ENCODE results near the gene NBEAL1. TPM values are rescaled to one million over a fixed set of nuclear protein-coding genes. Genes with fewer than 3 reads are reported as not detected.
"Not testable (repeated sequence)": the region's sequence is repeated elsewhere in the genome, so short reads cannot be mapped to it uniquely, and the experiment has no call there.

The NBEAL1 gene
- total and polyA plus RNA-seq, 8 donors: 4.2 to 158 (median 70.3) TPM

DNA sequence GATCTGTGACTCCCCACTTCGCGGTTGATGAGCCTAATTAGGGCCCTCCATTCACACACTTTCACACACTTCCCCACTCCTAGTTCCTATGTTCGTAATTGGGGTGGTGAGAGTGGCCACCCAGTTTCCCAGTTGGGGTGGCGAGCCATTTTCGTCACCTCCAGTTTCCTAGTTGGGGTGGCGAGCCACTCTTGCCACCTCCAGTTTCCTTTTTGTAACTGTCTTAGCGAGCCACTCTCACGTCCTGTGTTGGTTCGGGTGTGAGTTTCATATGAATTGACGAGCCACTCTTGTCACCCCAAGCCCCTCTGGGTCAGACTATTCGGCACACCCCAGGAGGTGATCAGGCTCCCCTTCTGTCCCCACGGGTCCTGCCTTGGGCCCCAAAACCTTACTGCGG lies 238.1 kb downstream of the NBEAL1 start:
- WGBS, 5 donors: 88 to 97% (median 94%) methylated on average over 13 of the region's 13 CpGs
- H3K36me3 ChIP-seq: peaks cover 20 to 97% (median 92%) of the 10 kb centered on the region in 4 donors
- no peak overlapping the region for H3K4me3 ChIP-seq

DNA sequence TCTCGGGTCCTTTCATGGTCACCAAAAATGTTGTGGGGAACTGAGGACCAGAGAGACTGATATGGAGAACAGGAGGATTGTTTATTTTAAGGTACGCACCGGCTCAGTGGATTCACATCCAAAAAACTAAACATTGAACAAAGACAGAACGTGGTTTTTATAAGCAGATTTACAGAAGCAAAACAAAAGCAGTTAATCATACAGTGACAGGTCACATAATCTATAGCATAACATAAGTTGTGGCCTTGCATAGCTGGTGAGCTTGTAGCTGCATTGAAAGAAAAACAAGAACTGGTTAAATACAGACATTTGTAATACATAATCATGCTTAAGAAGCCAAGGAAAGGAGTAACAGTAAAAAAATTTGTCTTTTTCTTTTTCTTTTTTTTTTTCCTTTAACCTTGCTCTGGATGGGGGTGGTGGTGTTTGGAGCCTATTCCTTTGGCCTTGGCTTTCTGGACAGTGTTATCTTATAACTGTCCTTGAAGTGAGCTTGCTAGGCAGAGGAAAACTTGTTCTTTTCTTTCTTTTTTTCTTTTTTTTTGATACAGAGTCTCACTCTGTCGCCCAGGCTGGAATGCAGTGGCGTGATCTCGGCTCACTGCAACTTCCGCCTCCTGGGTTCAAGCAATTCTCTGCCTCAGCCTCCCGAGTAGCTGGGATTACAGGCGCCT lies 238.9 kb downstream of the NBEAL1 start:
- H3K27ac ChIP-seq; H3K27me3 ChIP-seq; H3K9me3 ChIP-seq; H3K4me3 ChIP-seq; H3K4me1 ChIP-seq; intact Hi-C loops (cut with DNase I; ENCODE audit: low total_unique reads); DNase-seq: not testable (repeated sequence)
- H3K36me3 ChIP-seq: peaks cover 23 to 97% (median 91%) of the 10 kb centered on the region in 4 donors
- 82 to 90% (median 83%) methylated on average over 10 of the region's 10 CpGs for WGBS, 5 donors

More for the DNA sequence above, 238.1 kb downstream of the NBEAL1 start:
- intact Hi-C loops (cut with DNase I; ENCODE audit: low total_unique reads): no loop called here
- Histone ChIP-seq H3K27ac (no peak overlapping the region), H3K4me1 (no peaks in the 10 kb centered on the region), H3K9me3 (no peaks in the 10 kb centered on the region), H3K27me3 (no peaks in the 10 kb centered on the region)
- DNase-seq: no peak
- TF ChIP-seq EP300 (IDR thresholded peaks at IDR 0.05): no peak
- TF ChIP-seq POLR2A (IDR thresholded peaks at IDR 0.05): no peak
- TF ChIP-seq, protein P1, sequence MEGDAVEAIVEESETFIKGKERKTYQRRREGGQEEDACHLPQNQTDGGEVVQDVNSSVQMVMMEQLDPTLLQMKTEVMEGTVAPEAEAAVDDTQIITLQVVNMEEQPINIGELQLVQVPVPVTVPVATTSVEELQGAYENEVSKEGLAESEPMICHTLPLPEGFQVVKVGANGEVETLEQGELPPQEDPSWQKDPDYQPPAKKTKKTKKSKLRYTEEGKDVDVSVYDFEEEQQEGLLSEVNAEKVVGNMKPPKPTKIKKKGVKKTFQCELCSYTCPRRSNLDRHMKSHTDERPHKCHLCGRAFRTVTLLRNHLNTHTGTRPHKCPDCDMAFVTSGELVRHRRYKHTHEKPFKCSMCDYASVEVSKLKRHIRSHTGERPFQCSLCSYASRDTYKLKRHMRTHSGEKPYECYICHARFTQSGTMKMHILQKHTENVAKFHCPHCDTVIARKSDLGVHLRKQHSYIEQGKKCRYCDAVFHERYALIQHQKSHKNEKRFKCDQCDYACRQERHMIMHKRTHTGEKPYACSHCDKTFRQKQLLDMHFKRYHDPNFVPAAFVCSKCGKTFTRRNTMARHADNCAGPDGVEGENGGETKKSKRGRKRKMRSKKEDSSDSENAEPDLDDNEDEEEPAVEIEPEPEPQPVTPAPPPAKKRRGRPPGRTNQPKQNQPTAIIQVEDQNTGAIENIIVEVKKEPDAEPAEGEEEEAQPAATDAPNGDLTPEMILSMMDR (IDR thresholded peaks at IDR 0.05): no peak
- no peak for TF ChIP-seq POLR2AphosphoS5 (IDR thresholded peaks at IDR 0.05)

DNA sequence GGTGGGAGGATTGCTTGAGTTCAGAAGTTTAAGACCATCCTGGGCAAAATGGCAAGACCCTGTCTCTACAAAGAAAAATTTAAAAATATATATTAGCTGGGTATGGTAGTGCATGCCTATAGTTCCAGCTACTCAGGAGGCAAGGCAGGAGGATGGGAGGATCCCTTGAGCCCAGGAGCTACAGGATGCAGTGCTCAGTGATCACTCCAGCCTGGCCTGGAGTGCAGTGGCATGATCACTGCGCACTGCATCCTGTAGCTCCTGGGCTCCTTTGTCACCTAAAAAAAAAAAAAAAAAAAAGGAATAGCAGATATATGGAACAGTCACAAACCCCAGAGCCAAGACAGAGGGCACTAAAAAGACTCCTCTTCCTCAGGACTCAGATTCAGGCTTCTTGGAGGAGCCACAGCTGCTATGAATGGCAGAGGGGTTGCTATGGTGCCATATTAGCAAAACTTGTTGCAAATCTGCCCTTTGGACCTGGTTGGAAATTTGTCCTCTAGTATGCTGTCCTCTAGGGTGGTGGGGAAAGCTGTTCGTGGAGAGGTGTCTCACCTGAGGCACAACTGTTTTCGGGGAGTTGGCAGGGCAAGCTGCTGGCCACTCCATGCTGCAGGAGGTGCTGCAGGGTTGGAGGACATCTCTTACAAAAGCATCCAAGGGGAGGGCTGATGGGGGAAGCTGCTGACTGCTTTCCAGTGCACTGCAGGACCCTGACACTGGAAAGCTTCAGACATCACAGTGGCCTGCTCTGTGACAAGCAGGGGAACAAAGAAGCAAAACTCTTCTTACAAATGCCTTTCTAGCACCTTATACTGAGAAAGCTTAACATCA lies 246.9 kb downstream of the NBEAL1 start:
- no peaks in the 10 kb centered on the region for H3K4me1 ChIP-seq
- H3K36me3 ChIP-seq: peaks cover 27 to 96% (median 88%) of the 10 kb centered on the region in 4 donors
- intact Hi-C loops (cut with DNase I; ENCODE audit: low total_unique reads): no loop called here
- H3K27me3 ChIP-seq: no peaks in the 10 kb centered on the region
- H3K9me3 ChIP-seq: no peaks in the 10 kb centered on the region
- TF ChIP-seq POLR2A (IDR thresholded peaks at IDR 0.05) (no peak), POLR2AphosphoS5 (IDR thresholded peaks at IDR 0.05) (no peak), EP300 (IDR thresholded peaks at IDR 0.05) (no peak)
- TF ChIP-seq, protein P1 (IDR thresholded peaks at IDR 0.05): no peak
- no peak overlapping the region for H3K27ac ChIP-seq
- WGBS, 5 donors: 84 to 94% (median 90%) methylated on average over 3 of the region's 3 CpGs
- DNase-seq: no peak
- H3K4me3 ChIP-seq: no peak overlapping the region

Small RNA genes within 50 kb of the gene (small RNA-seq; reads per million reads assigned to genes)
- 0 reads per million in 4 donors for gene AC010900.2
- 0 reads per million in 4 donors for gene RF00408
- 0 reads per million in 4 donors for gene RN7SL670P

Other genes starting within 250 kb of the NBEAL1 start
- gene ICA1L, start 143.1 kb upstream of the NBEAL1 start, total RNA-seq: 10 to 100 TPM in 3 of 5 donors, 1 to 10 TPM in 1, under 1 TPM in 1; 0.87 to 36.7 (median 16.5) TPM
- gene ICA1L, start 143.1 kb upstream of the NBEAL1 start, polyA plus RNA-seq: 1 to 10 TPM; 1.2 to 2.7 (median 1.8) TPM
- gene WDR12, start 103.2 kb upstream of the NBEAL1 start, total RNA-seq: 10 to 100 TPM in 2 of 5 donors, 1 to 10 TPM in 2, not detected in 1; 1.7 to 40.9 (median 11.1) TPM
- gene WDR12, start 103.2 kb upstream of the NBEAL1 start, polyA plus RNA-seq: 10 to 100 TPM in 2 of 3 donors, 1 to 10 TPM in 1; 9.3 to 18.3 (median 10.1) TPM
- 10 to 100 TPM; 16.5 to 30.9 (median 23.9) TPM for gene CARF, start 102.6 kb upstream of the NBEAL1 start, total RNA-seq
- gene CARF, start 102.6 kb upstream of the NBEAL1 start, polyA plus RNA-seq: 1 to 10 TPM; 1.8 to 5.2 (median 2.3) TPM
- gene CYP20A1, start 224.1 kb downstream of the NBEAL1 start, total RNA-seq: 10 to 100 TPM in 4 of 5 donors, 1 to 10 TPM in 1; 3.8 to 56.7 (median 15.1) TPM
- gene CYP20A1, start 224.1 kb downstream of the NBEAL1 start, polyA plus RNA-seq: 1 to 10 TPM; 5.2 to 8.2 (median 5.6) TPM